Measurements from ENCODE around the gene CYP4F12. TPM values are rescaled to one million over a fixed set of nuclear protein-coding genes. Genes with fewer than 3 reads are reported as not detected.

CYP4F12 gene
- 1.8 to 2.7 TPM (median 2.1 TPM) in 5 replicates for total RNA-seq (2022; extraction: Qiagen RNA extraction; ENCODE audit: low read depth)

GRCh38 chr19:15672580-15673175 lies at the start of gene CYP4F12:
CYP4F12 (plus strand) TSS chr19:15673087; CDS start chr19:15673530, 443 bp downstream.

GRCh38 chr19:15640294-15640903 lies 32.5 kb upstream of the CYP4F12 start, which contains the start of gene CYP4F3:
CYP4F3 (plus strand) TSS chr19:15640897; CDS start chr19:15641416, 519 bp downstream.

GRCh38 chr19:15727724-15728123 lies 54.8 kb downstream of the CYP4F12 start, which contains the start of gene OR10H2:
OR10H2 (plus strand) TSS chr19:15728024; CDS start chr19:15728044, 20 bp downstream.

GRCh38 chr19:15737722-15738121 lies 64.8 kb downstream of the CYP4F12 start, which contains the start of gene OR10H3:
OR10H3 (plus strand) TSS chr19:15737985; CDS start chr19:15741393, 3,408 bp downstream.

Other genes starting within 250 kb of the CYP4F12 start
- gene WIZ, start 223.1 kb upstream of the CYP4F12 start, total RNA-seq (2022; extraction: Qiagen RNA extraction; ENCODE audit: low read depth), result 11.8 to 23.9 TPM (median 22.8 TPM) in 5 replicates
- gene RASAL3, start 208.5 kb upstream of the CYP4F12 start, total RNA-seq (2022; extraction: Qiagen RNA extraction; ENCODE audit: low read depth), result not detected in 5 replicates
- not detected in 5 replicates for gene PGLYRP2, start 193.6 kb upstream of the CYP4F12 start, total RNA-seq (2022; extraction: Qiagen RNA extraction; ENCODE audit: low read depth)
- gene CYP4F22, start 164.6 kb upstream of the CYP4F12 start, total RNA-seq (2022; extraction: Qiagen RNA extraction; ENCODE audit: low read depth), result 0.09 to 0.21 TPM (median 0.13 TPM) in 4 of 5 replicates, not detected in the other
- not detected in 5 replicates for gene CYP4F8, start 57.9 kb upstream of the CYP4F12 start, total RNA-seq (2022; extraction: Qiagen RNA extraction; ENCODE audit: low read depth)
- gene CYP4F3, start 32.2 kb upstream of the CYP4F12 start, total RNA-seq (2022; extraction: Qiagen RNA extraction; ENCODE audit: low read depth), result 2.2 to 3.4 TPM (median 3.0 TPM) in 5 replicates
- not detected in 5 replicates for gene OR10H2, start 54.9 kb downstream of the CYP4F12 start, total RNA-seq (2022; extraction: Qiagen RNA extraction; ENCODE audit: low read depth)
- not detected in 5 replicates for gene OR10H3, start 64.9 kb downstream of the CYP4F12 start, total RNA-seq (2022; extraction: Qiagen RNA extraction; ENCODE audit: low read depth)
- not detected in 5 replicates for gene OR10H5, start 114.6 kb downstream of the CYP4F12 start, total RNA-seq (2022; extraction: Qiagen RNA extraction; ENCODE audit: low read depth)
- not detected in 5 replicates for gene OR10H1, start 142.6 kb downstream of the CYP4F12 start, total RNA-seq (2022; extraction: Qiagen RNA extraction; ENCODE audit: low read depth)
- gene CYP4F2, start 225.0 kb downstream of the CYP4F12 start, total RNA-seq (2022; extraction: Qiagen RNA extraction; ENCODE audit: low read depth), result 0.10 TPM in 1 of 5 replicates, not detected in the others

Data from A549 treated with ZK216348 at 1 μM for 4 hours (cell line).